ENCODE measurements around the gene RRN3. TPM values are rescaled to one million over a fixed set of nuclear protein-coding genes. Genes with fewer than 3 reads are reported as not detected.

Gene RRN3
- total and polyA plus RNA-seq, 9 of the 15 experiments (the other 6 are each of a cell fraction or from before 2014, with no cell fraction given) = 22.2 to 49.5 (median 28.4) TPM

DNA sequence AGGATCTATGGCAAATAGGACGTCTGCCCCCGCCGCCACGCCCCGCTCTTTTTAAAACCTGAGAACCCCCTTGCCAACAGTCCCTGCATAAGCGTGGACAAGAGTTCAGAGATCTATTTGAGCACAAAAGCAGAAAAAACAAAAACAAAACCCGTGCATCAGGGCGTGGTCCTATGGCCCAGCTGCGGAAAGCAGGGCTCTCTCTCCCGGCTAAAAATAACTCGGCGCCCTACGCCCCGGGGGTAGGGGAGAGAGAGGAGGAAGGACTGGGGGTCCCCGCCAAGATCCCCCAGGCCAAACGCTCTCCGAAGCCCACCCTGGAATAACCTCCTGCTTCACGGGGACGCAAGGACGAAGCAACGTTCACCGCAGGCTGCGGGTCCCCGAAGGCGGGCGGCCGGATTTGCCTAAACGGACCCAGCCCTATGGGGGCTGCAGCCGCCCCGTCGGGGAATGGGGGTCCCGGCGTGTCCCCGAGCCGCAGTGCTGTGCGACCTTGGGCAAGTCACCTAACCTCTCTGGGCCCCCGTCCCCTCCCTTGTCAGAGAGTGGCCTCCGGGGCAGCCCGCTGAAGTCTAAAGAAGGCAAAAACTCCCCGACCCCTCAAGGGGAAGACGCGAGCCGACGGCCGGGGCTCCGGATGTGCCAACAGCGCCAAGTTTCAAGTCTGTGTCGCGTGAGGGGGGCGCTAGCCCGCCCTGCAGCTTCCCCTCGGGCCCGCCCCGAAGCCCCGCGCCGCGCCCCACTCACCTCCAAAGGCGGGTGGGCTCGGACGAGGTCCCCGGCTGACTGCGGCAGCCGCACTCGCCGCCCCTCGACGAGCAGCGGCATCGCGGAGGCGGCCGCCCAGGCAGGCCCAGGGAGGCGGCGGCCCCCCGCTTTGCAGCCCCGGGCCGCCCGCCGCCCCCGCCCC is 38.7 kb downstream of the RRN3 start (continued):
- TF ChIP-seq CBX1 (IDR thresholded peaks at IDR 0.05; ENCODE audit: low read depth) = peak; percentile 97
- no peak for TF ChIP-seq ZNF644 (tag; IDR thresholded peaks at IDR 0.05; ENCODE audit: low read depth)
- TF ChIP-seq, protein P1, sequence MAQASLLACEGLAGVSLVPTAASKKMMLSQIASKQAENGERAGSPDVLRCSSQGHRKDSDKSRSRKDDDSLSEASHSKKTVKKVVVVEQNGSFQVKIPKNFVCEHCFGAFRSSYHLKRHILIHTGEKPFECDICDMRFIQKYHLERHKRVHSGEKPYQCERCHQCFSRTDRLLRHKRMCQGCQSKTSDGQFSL (CRISPR knock-in tag; IDR thresholded peaks at IDR 0.05) = peak; percentile 62; the same call in 1 of the 2 replicates
- TF ChIP-seq, protein P1 (tag; IDR thresholded peaks at IDR 0.05) = no peak
- TF ChIP-seq CBX3 (IDR thresholded peaks at IDR 0.05; ENCODE audit: borderline replicate concordance in 1 of 2, low read length in 2 of 2) = no peak
- no peak for TF ChIP-seq TEAD2 (tag; IDR thresholded peaks at IDR 0.05)
- TF ChIP-seq WHSC1 (IDR thresholded peaks at IDR 0.05; ENCODE audit: low read length) = no peak
- TF ChIP-seq CHCHD3 (CRISPR knock-in tag; IDR thresholded peaks at IDR 0.05) = no peak
- peak in 1 of 2 experiments; percentile 84; a peak in 2 of 4 replicates for TF ChIP-seq RCOR1 (IDR thresholded peaks at IDR 0.05; ENCODE audit: borderline replicate concordance in 1 of 2, low read depth in 2 of 2, low read length in 2 of 2)
- no peak for TF ChIP-seq PTRF (tag; IDR thresholded peaks at IDR 0.05)
- TF ChIP-seq LARP7 (IDR thresholded peaks at IDR 0.05) = no peak
- TF ChIP-seq MYC (IDR thresholded peaks at IDR 0.05; ENCODE audit: low read depth, low read length) = no peak
- TF ChIP-seq MYC (CRISPR knock-in tag; IDR thresholded peaks at IDR 0.05; ENCODE audit: borderline replicate concordance, low read depth) = no peak
- TF ChIP-seq SOX6 (IDR thresholded peaks at IDR 0.05) = no peak
- TF ChIP-seq ZNF830 (CRISPR knock-in tag; IDR thresholded peaks at IDR 0.05) = no peak
- TF ChIP-seq, protein P2, sequence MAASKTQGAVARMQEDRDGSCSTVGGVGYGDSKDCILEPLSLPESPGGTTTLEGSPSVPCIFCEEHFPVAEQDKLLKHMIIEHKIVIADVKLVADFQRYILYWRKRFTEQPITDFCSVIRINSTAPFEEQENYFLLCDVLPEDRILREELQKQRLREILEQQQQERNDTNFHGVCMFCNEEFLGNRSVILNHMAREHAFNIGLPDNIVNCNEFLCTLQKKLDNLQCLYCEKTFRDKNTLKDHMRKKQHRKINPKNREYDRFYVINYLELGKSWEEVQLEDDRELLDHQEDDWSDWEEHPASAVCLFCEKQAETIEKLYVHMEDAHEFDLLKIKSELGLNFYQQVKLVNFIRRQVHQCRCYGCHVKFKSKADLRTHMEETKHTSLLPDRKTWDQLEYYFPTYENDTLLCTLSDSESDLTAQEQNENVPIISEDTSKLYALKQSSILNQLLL (CRISPR knock-in tag; IDR thresholded peaks at IDR 0.05; ENCODE audit: borderline replicate concordance) = no peak
- no peak for TF ChIP-seq SP1 (CRISPR knock-in tag; IDR thresholded peaks at IDR 0.05)
- TF ChIP-seq CBFA2T3 (IDR thresholded peaks at IDR 0.05) = no peak
- no peak for TF ChIP-seq TAL1 (IDR thresholded peaks at IDR 0.05)
- peak; percentile 52 for TF ChIP-seq RBFOX2 (IDR thresholded peaks at IDR 0.05; ENCODE audit: low read depth, low read length)
- TF ChIP-seq, protein P3, sequence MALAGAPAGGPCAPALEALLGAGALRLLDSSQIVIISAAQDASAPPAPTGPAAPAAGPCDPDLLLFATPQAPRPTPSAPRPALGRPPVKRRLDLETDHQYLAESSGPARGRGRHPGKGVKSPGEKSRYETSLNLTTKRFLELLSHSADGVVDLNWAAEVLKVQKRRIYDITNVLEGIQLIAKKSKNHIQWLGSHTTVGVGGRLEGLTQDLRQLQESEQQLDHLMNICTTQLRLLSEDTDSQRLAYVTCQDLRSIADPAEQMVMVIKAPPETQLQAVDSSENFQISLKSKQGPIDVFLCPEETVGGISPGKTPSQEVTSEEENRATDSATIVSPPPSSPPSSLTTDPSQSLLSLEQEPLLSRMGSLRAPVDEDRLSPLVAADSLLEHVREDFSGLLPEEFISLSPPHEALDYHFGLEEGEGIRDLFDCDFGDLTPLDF (CRISPR knock-in tag; IDR thresholded peaks at IDR 0.05) = no peak
- TF ChIP-seq POU5F1 (IDR thresholded peaks at IDR 0.05; ENCODE audit: borderline replicate concordance, low read depth, low read length, partially characterized antibody) = no peak
- TF ChIP-seq MAZ (CRISPR knock-in tag; conservative IDR thresholded peaks at IDR 0.05 in 1 of 2, IDR thresholded peaks at IDR 0.05 in 1 of 2) = peak in 1 of 2 experiments; percentile 46; a peak in 1 of 4 replicates
- no peak for TF ChIP-seq SLC30A9 (CRISPR knock-in tag; IDR thresholded peaks at IDR 0.05)
